Measurements from ENCODE around the gene TOPAZ1.
"Not testable (repeated sequence)": the region's sequence is repeated elsewhere in the genome, so short reads cannot be mapped to it uniquely, and the experiment has no call there.

Gene TOPAZ1

GRCh38 chr3:44334326-44334725, 92.6 kb downstream of the TOPAZ1 start:
- Histone ChIP-seq H3K4me1 (ENCODE audit: insufficient read depth, low read length) (peaks cover 8% of the 10 kb centered on the region; the same call in 1 of the 2 replicates), H3K27me3 (ENCODE audit: insufficient read depth, low read length) (no peaks in the 10 kb centered on the region), H3K36me3 (ENCODE audit: insufficient read depth, low read length) (no peaks in the 10 kb centered on the region), H3K9ac (ENCODE audit: low read depth, low read length) (no peak overlapping the region), H3K9me3 (ENCODE audit: insufficient read depth, low read depth, low read length) (no peaks in the 10 kb centered on the region), H3K27ac (ENCODE audit: low read depth, low read length) (no peak overlapping the region), H3K4me3 (ENCODE audit: low read length) (no peak overlapping the region)
- 90% methylated on average over 2 of the region's 2 CpGs for WGBS

- WGBS: 62% methylated on average over 5 of the region's 5 CpGs
- Histone ChIP-seq H3K9me3 (ENCODE audit: insufficient read depth, low read depth, low read length) (no peaks in the 10 kb centered on the region), H3K27ac (ENCODE audit: low read depth, low read length) (peak overlapping the region; percentile 96), H3K4me1 (ENCODE audit: insufficient read depth, low read length) (peaks cover 18% of the 10 kb centered on the region), H3K36me3 (ENCODE audit: insufficient read depth, low read length) (no peaks in the 10 kb centered on the region), H3K27me3 (ENCODE audit: insufficient read depth, low read length) (no peaks in the 10 kb centered on the region), H3K9ac (ENCODE audit: low read depth, low read length) (peak overlapping the region; percentile 95), H3K4me3 (ENCODE audit: low read length) (peak overlapping the region; percentile 90)
These were observed 95.6 kb downstream of the TOPAZ1 start for GRCh38 chr3:44337248-44337785.

GRCh38 chr3:44338010-44338827, 96.5 kb downstream of the TOPAZ1 start, which contains the start of gene TCAIM:
TSS of gene TCAIM (plus strand) at chr3:44338766. CDS start at chr3:44354783, 16,017 bp downstream.
- H3K9ac ChIP-seq (ENCODE audit: low read depth, low read length): peak within 1 kb of the TSS; percentile 95
- peak within 1 kb of the TSS; percentile 90 for H3K4me3 ChIP-seq (ENCODE audit: low read length)
- peak within 1 kb of the TSS; percentile 96 for H3K27ac ChIP-seq (ENCODE audit: low read depth, low read length)
- H3K4me1 ChIP-seq (ENCODE audit: insufficient read depth, low read length): peaks cover 18% of the 10 kb centered on the region
- H3K36me3 ChIP-seq (ENCODE audit: insufficient read depth, low read length): no peaks in the 10 kb centered on the region
- WGBS: under 1% methylated on average over 77 of the region's 77 CpGs
- no peaks in the 10 kb centered on the region for H3K27me3 ChIP-seq (ENCODE audit: insufficient read depth, low read length)
- no peaks in the 10 kb centered on the region for H3K9me3 ChIP-seq (ENCODE audit: insufficient read depth, low read depth, low read length)

- Histone ChIP-seq H3K9ac (ENCODE audit: low read depth, low read length) (peak overlapping the region; percentile 95), H3K9me3 (ENCODE audit: insufficient read depth, low read depth, low read length) (no peaks in the 10 kb centered on the region), H3K4me1 (ENCODE audit: insufficient read depth, low read length) (peaks cover 18% of the 10 kb centered on the region), H3K27ac (ENCODE audit: low read depth, low read length) (peak overlapping the region; percentile 96), H3K36me3 (ENCODE audit: insufficient read depth, low read length) (no peaks in the 10 kb centered on the region), H3K4me3 (ENCODE audit: low read length) (peak overlapping the region; percentile 90), H3K27me3 (ENCODE audit: insufficient read depth, low read length) (no peaks in the 10 kb centered on the region)
- WGBS: under 1% methylated on average over 15 of the region's 15 CpGs
These were observed 97.1 kb downstream of the TOPAZ1 start for GRCh38 chr3:44338828-44339127.

- Histone ChIP-seq H3K9me3 (ENCODE audit: insufficient read depth, low read depth, low read length) (no peaks in the 10 kb centered on the region), H3K9ac (ENCODE audit: low read depth, low read length) (peak overlapping the region; percentile 95), H3K4me1 (ENCODE audit: insufficient read depth, low read length) (peaks cover 19% of the 10 kb centered on the region), H3K27me3 (ENCODE audit: insufficient read depth, low read length) (no peaks in the 10 kb centered on the region), H3K4me3 (ENCODE audit: low read length) (peak overlapping the region; percentile 90), H3K36me3 (ENCODE audit: insufficient read depth, low read length) (no peaks in the 10 kb centered on the region), H3K27ac (ENCODE audit: low read depth, low read length) (peak overlapping the region; percentile 96)
- 39% methylated on average over 8 of the region's 11 CpGs for WGBS
These were observed 97.7 kb downstream of the TOPAZ1 start for GRCh38 chr3:44339181-44340057.

GRCh38 chr3:44340058-44340395, 98.3 kb downstream of the TOPAZ1 start:
- H3K4me1 ChIP-seq (ENCODE audit: insufficient read depth, low read length): peaks cover 21% of the 10 kb centered on the region
- WGBS: 95% methylated on average over 3 of the region's 3 CpGs
- no peaks in the 10 kb centered on the region for H3K9me3 ChIP-seq (ENCODE audit: insufficient read depth, low read depth, low read length)
- peak overlapping the region; percentile 90 for H3K4me3 ChIP-seq (ENCODE audit: low read length)
- no peaks in the 10 kb centered on the region for H3K36me3 ChIP-seq (ENCODE audit: insufficient read depth, low read length)
- no peak overlapping the region for H3K27ac ChIP-seq (ENCODE audit: low read depth, low read length)
- H3K9ac ChIP-seq (ENCODE audit: low read depth, low read length): no peak overlapping the region
- H3K27me3 ChIP-seq (ENCODE audit: insufficient read depth, low read length): no peaks in the 10 kb centered on the region

- Histone ChIP-seq H3K36me3 (ENCODE audit: insufficient read depth, low read length) (no peaks in the 10 kb centered on the region), H3K9me3 (ENCODE audit: insufficient read depth, low read depth, low read length) (no peaks in the 10 kb centered on the region), H3K9ac (ENCODE audit: low read depth, low read length) (no peak overlapping the region), H3K4me1 (ENCODE audit: insufficient read depth, low read length) (peaks cover 18% of the 10 kb centered on the region), H3K27ac (ENCODE audit: low read depth, low read length) (no peak overlapping the region), H3K4me3 (ENCODE audit: low read length) (no peak overlapping the region), H3K27me3 (ENCODE audit: insufficient read depth, low read length) (no peaks in the 10 kb centered on the region)
- WGBS: no CpG with 5 or more reads among the region's 1 CpG
These were observed 100.6 kb downstream of the TOPAZ1 start for GRCh38 chr3:44342176-44342790.

GRCh38 chr3:44343421-44343820, 101.7 kb downstream of the TOPAZ1 start:
- Histone ChIP-seq H3K4me1 (ENCODE audit: insufficient read depth, low read length) (peaks cover 13% of the 10 kb centered on the region), H3K27me3 (ENCODE audit: insufficient read depth, low read length) (no peaks in the 10 kb centered on the region), H3K4me3 (ENCODE audit: low read length) (no peak overlapping the region), H3K9ac (ENCODE audit: low read depth, low read length) (no peak overlapping the region), H3K9me3 (ENCODE audit: insufficient read depth, low read depth, low read length) (no peaks in the 10 kb centered on the region), H3K27ac (ENCODE audit: low read depth, low read length) (no peak overlapping the region), H3K36me3 (ENCODE audit: insufficient read depth, low read length) (no peaks in the 10 kb centered on the region)

- not testable (repeated sequence) for H3K9ac ChIP-seq (ENCODE audit: low read depth, low read length); H3K9me3 ChIP-seq (ENCODE audit: insufficient read depth, low read depth, low read length); H3K27ac ChIP-seq (ENCODE audit: low read depth, low read length); H3K4me3 ChIP-seq (ENCODE audit: low read length); H3K27me3 ChIP-seq (ENCODE audit: insufficient read depth, low read length); H3K4me1 ChIP-seq (ENCODE audit: insufficient read depth, low read length); H3K36me3 ChIP-seq (ENCODE audit: insufficient read depth, low read length)
- 93% methylated on average over 6 of the region's 6 CpGs for WGBS
These were observed 104.9 kb downstream of the TOPAZ1 start for GRCh38 chr3:44346590-44346989.

- Histone ChIP-seq H3K27ac (ENCODE audit: low read depth, low read length) (no peak overlapping the region), H3K27me3 (ENCODE audit: insufficient read depth, low read length) (no peaks in the 10 kb centered on the region), H3K4me1 (ENCODE audit: insufficient read depth, low read length) (0 out of 2 replicates have a peak, but pooled peaks cover 2% of the 10 kb centered on the region), H3K36me3 (ENCODE audit: insufficient read depth, low read length) (no peaks in the 10 kb centered on the region), H3K9me3 (ENCODE audit: insufficient read depth, low read depth, low read length) (0 out of 2 replicates have a peak, but pooled peaks cover 3% of the 10 kb centered on the region), H3K9ac (ENCODE audit: low read depth, low read length) (no peak overlapping the region), H3K4me3 (ENCODE audit: low read length) (no peak overlapping the region)
- WGBS: 92% methylated on average over 4 of the region's 6 CpGs
These were observed 107.3 kb downstream of the TOPAZ1 start for GRCh38 chr3:44348993-44349392.
